ENCODE results near the gene GABPB2.
A peak's percentile ranks its signal among the peaks of the same experiment; 100 is the strongest.

Gene GABPB2

GRCh38 chr1:151165281-151165737, 94.7 kb downstream of the GABPB2 start:
- DNase-seq: no peak

- peak; percentile 88 to 95 for DNase-seq
Observed at GRCh38 chr1:151165738-151166504, 95.4 kb downstream of the GABPB2 start, which contains the start of the genes LYSMD1 and SCNM1. TSS of gene LYSMD1 (minus strand) at chr1:151165902. CDS start at chr1:151165258, 644 bp downstream. TSS of gene SCNM1 (plus strand) at chr1:151166144. CDS start at chr1:151166153, 9 bp downstream.

- no peak for DNase-seq
Observed at GRCh38 chr1:151166505-151166956, 96.0 kb downstream of the GABPB2 start.

GRCh38 chr1:151167116-151167515, 96.6 kb downstream of the GABPB2 start:
- DNase-seq: no peak

- DNase-seq: no peak
Observed at GRCh38 chr1:151171190-151171589, 100.6 kb downstream of the GABPB2 start.
